Left ventricle myocardium inferior (tissue), 1 donor: Measurements from ENCODE around the gene FRRS1. TPM values are rescaled to one million over a fixed set of nuclear protein-coding genes. Genes with fewer than 3 reads are reported as not detected.

ENCODE experiments used
- DNase-seq: peaks from one replicate; pipeline ENCODE4 v3.0.0-alpha.2; 2020
- H3K27ac ChIP-seq: fragments of 200-600 bp; replicated peaks from 2 replicates; pipeline ENCODE4 v1.8.0; 2021
- H3K27me3 ChIP-seq: fragments of 200-600 bp; 2 replicates; pipeline ENCODE4 v1.8.0; 2021; ENCODE audit warnings: low read depth
- H3K36me3 ChIP-seq: fragments of 200-600 bp; 2 replicates; pipeline ENCODE4 v1.8.0; 2021
- H3K4me1 ChIP-seq: fragments of 200-600 bp; 2 replicates; pipeline ENCODE4 v1.8.0; 2021
- H3K4me3 ChIP-seq: fragments of 200-600 bp; 2 replicates; pipeline ENCODE4 v1.8.0; 2021; ENCODE audit warnings: mild to moderate bottlenecking, moderate library complexity
- H3K9me3 ChIP-seq: fragments of 200-600 bp; replicated peaks from 2 replicates; pipeline ENCODE4 v1.8.0; 2021
- CTCF ChIP-seq: fragments of 200-600 bp; IDR thresholded peaks from 2 replicates; pipeline ENCODE4 v1.8.0; 2021; ENCODE audit warnings: antibody characterized with exemption, mild to moderate bottlenecking, borderline replicate concordance
- intact Hi-C: fragments of 100-400 bp; cut with micrococcal nuclease; formaldehyde crosslinking; loops from one replicate; pipeline ENCODE4 v1.11.0; 2022
- total RNA-seq: library from RNA; stranded (reverse); fragmentation: NEBNext Ultra II Directional; extraction: Animal tissue kit (Norgen Biotek cat#: 25700); gene quantifications from one replicate; pipeline ENCODE4 v1.2.1, GENCODE V29; 2021
- donor health status: DM: no; HTN: yes; CAD: no; lungs with severe emphysema.

The FRRS1 gene
- total RNA-seq, 1 donor from 2014 or later: 3.8 TPM

- no peak overlapping the region for H3K4me3 ChIP-seq
- H3K4me1 ChIP-seq: peaks cover 25% of the 10 kb centered on the region
- H3K36me3 ChIP-seq: no peaks in the 10 kb centered on the region
- intact Hi-C loops: no loop called here
- H3K9me3 ChIP-seq: no peaks in the 10 kb centered on the region
- TF ChIP-seq CTCF: no peak
- H3K27ac ChIP-seq: no peak overlapping the region
- no peaks in the 10 kb centered on the region for H3K27me3 ChIP-seq
- DNase-seq: no peak
These were observed 35.1 kb downstream of the FRRS1 start for GRCh38 chr1:99731384-99731783.

GRCh38 chr1:99728494-99729235 lies 37.8 kb downstream of the FRRS1 start:
- Histone ChIP-seq H3K27me3 (no peaks in the 10 kb centered on the region), H3K36me3 (peaks cover 4% of the 10 kb centered on the region), H3K4me3 (peak overlapping the region; percentile 44), H3K9me3 (no peaks in the 10 kb centered on the region), H3K27ac (peak overlapping the region; percentile 86), H3K4me1 (peaks cover 25% of the 10 kb centered on the region)
- intact Hi-C loops: no loop called here
- TF ChIP-seq CTCF: peak; percentile 66
- DNase-seq: no peak

- no peaks in the 10 kb centered on the region for H3K9me3 ChIP-seq
- peaks cover 4% of the 10 kb centered on the region for H3K36me3 ChIP-seq
- no peak for DNase-seq
- H3K4me1 ChIP-seq: peaks cover 25% of the 10 kb centered on the region
- H3K4me3 ChIP-seq: peak overlapping the region; percentile 44
- no peaks in the 10 kb centered on the region for H3K27me3 ChIP-seq
- intact Hi-C loops: no loop called here
- no peak for TF ChIP-seq CTCF
- H3K27ac ChIP-seq: peak overlapping the region; percentile 86
These were observed 38.8 kb downstream of the FRRS1 start for GRCh38 chr1:99727575-99728185.

- no peak for DNase-seq
- Histone ChIP-seq H3K4me3 (peak overlapping the region; percentile 44), H3K4me1 (peaks cover 25% of the 10 kb centered on the region), H3K27ac (peak overlapping the region; percentile 86), H3K9me3 (no peaks in the 10 kb centered on the region), H3K27me3 (no peaks in the 10 kb centered on the region), H3K36me3 (peaks cover 4% of the 10 kb centered on the region)
- intact Hi-C loops: no loop called here
- no peak for TF ChIP-seq CTCF
These were observed 39.6 kb downstream of the FRRS1 start for GRCh38 chr1:99726818-99727217.

GRCh38 chr1:99726407-99726806 lies 40.0 kb downstream of the FRRS1 start:
- Histone ChIP-seq H3K4me1 (peaks cover 25% of the 10 kb centered on the region), H3K27ac (peak overlapping the region; percentile 86), H3K27me3 (no peaks in the 10 kb centered on the region), H3K36me3 (peaks cover 4% of the 10 kb centered on the region), H3K9me3 (no peaks in the 10 kb centered on the region), H3K4me3 (no peak overlapping the region)
- no peak for TF ChIP-seq CTCF
- intact Hi-C loops: no loop called here
- DNase-seq: no peak
